Measurements from ENCODE around the gene C1orf174. TPM values are rescaled to one million over a fixed set of nuclear protein-coding genes. Genes with fewer than 3 reads are reported as not detected.

C1orf174 gene
- polyA plus RNA-seq, 1 donor from 2014 or later, result 28.2 TPM

- Histone ChIP-seq H2AFZ (ENCODE audit: low read depth, low read length) (no peak overlapping the region), H4K20me1 (ENCODE audit: insufficient read depth) (no peaks in the 10 kb centered on the region), H3K9me2 (ENCODE audit: insufficient read depth, low read length) (no peaks in the 10 kb centered on the region), H3K4me3 (ENCODE audit: low read length) (no peak overlapping the region), H3K27me3 (ENCODE audit: insufficient read depth, low read depth, low read length) (no peaks in the 10 kb centered on the region), H3K9ac (ENCODE audit: low read length) (no peak overlapping the region), H3K27ac (ENCODE audit: low read length) (no peak overlapping the region), H3K4me2 (ENCODE audit: low read length) (no peak overlapping the region), H3F3A (ENCODE audit: insufficient read depth, low read length, poor library complexity, severe bottlenecking) (no peaks in the 10 kb centered on the region), H3K36me3 (ENCODE audit: insufficient read depth, low read length) (no peaks in the 10 kb centered on the region), H3K9me3 (ENCODE audit: low read length) (no peaks in the 10 kb centered on the region), H3K79me2 (replicated peaks; ENCODE audit: insufficient read depth, low read length) (peaks cover 2% of the 10 kb centered on the region)
- no peak for TF ChIP-seq EP300 (conservative IDR thresholded peaks at IDR 0.05; ENCODE audit: poor library complexity, severe bottlenecking)
- TF ChIP-seq MXI1 (conservative IDR thresholded peaks at IDR 0.05; ENCODE audit: poor library complexity, severe bottlenecking), result no peak
- no peak for TF ChIP-seq SMC3 (conservative IDR thresholded peaks at IDR 0.05; ENCODE audit: poor library complexity)
- TF ChIP-seq CTCF (IDR thresholded peaks at IDR 0.05; ENCODE audit: poor library complexity, severe bottlenecking), result no peak
- TF ChIP-seq TAF1 (IDR thresholded peaks at IDR 0.05; ENCODE audit: low read depth), result no peak
- no peak for TF ChIP-seq REST (IDR thresholded peaks at IDR 0.05; ENCODE audit: borderline replicate concordance)
These were observed 4.7 kb upstream of the C1orf174 start for GRCh38 chr1:3904843-3905185.

- peaks cover 8% of the 10 kb centered on the region for H3K79me2 ChIP-seq (replicated peaks; ENCODE audit: insufficient read depth, low read length)
- no peaks in the 10 kb centered on the region for H4K20me1 ChIP-seq (ENCODE audit: insufficient read depth)
- no peaks in the 10 kb centered on the region for H3K27me3 ChIP-seq (ENCODE audit: insufficient read depth, low read depth, low read length)
- H3F3A ChIP-seq (ENCODE audit: insufficient read depth, low read length, poor library complexity, severe bottlenecking), result no peaks in the 10 kb centered on the region
- no peak overlapping the region for H3K4me2 ChIP-seq (ENCODE audit: low read length)
- H3K36me3 ChIP-seq (ENCODE audit: insufficient read depth, low read length), result no peaks in the 10 kb centered on the region
- no peak overlapping the region for H3K4me3 ChIP-seq (ENCODE audit: low read length)
- H3K9me2 ChIP-seq (ENCODE audit: insufficient read depth, low read length), result no peaks in the 10 kb centered on the region
- H3K27ac ChIP-seq (ENCODE audit: low read length), result no peak overlapping the region
- no peaks in the 10 kb centered on the region for H3K9me3 ChIP-seq (ENCODE audit: low read length)
- no peak for TF ChIP-seq EP300 (conservative IDR thresholded peaks at IDR 0.05; ENCODE audit: poor library complexity, severe bottlenecking)
- no peak for TF ChIP-seq EZH2 (IDR thresholded peaks at IDR 0.05; ENCODE audit: borderline replicate concordance, insufficient read depth, low read length, poor library complexity, severe bottlenecking)
- no peak for TF ChIP-seq MXI1 (conservative IDR thresholded peaks at IDR 0.05; ENCODE audit: poor library complexity, severe bottlenecking)
- no peak for TF ChIP-seq CTCF (IDR thresholded peaks at IDR 0.05; ENCODE audit: poor library complexity, severe bottlenecking)
- TF ChIP-seq RAD21 (conservative IDR thresholded peaks at IDR 0.05), result no peak
- no peak for TF ChIP-seq POLR2AphosphoS5 (IDR thresholded peaks at IDR 0.05)
- TF ChIP-seq TAF1 (IDR thresholded peaks at IDR 0.05; ENCODE audit: low read depth), result no peak
- TF ChIP-seq SMC3 (conservative IDR thresholded peaks at IDR 0.05; ENCODE audit: poor library complexity), result no peak
- H3K9ac ChIP-seq (ENCODE audit: low read length), result no peak overlapping the region
- H2AFZ ChIP-seq (ENCODE audit: low read depth, low read length), result no peak overlapping the region
These were observed 4.2 kb upstream of the C1orf174 start for GRCh38 chr1:3904006-3904842.

All from neural cell (in vitro differentiated cells).